T-cell (primary cell): ENCODE measurements around the gene HAND2. TPM values are rescaled to one million over a fixed set of nuclear protein-coding genes. Genes with fewer than 3 reads are reported as not detected.

ENCODE experiments used
- ATAC-seq, 4 experiments: fragments of 200-7000 bp in 3 of 4; fragments of 150-1000 bp in 1 of 4; cut with Tn5 transposase; replicated peaks in 1 of 4; 1 replicate in 3 of 4; 2 replicates in 1 of 4; pipeline ENCODE4 v1.10.0; 2021; ENCODE audit warnings: moderate library complexity in 3 of 4, mild to moderate bottlenecking in 2 of 4, moderate number of reproducible peaks in 1 of 4
- CTCF ChIA-PET, 2 donors: fragments of 300-600 bp; sonication (Branson Sonifier 250); formaldehyde crosslinking; loops; one replicate each; lab custom pipeline; 2022; ENCODE audit warnings: antibody characterized with exemption in 2 of 2; lab: Charles Lee
- POLR2A ChIA-PET, 2 donors: fragments of 300-600 bp; sonication (Branson Sonifier 250); formaldehyde crosslinking; loops; one replicate each; lab custom pipeline; 2022; ENCODE audit warnings: antibody characterized with exemption in 2 of 2; lab: Charles Lee
- DNase-seq, 35 experiments: peaks; one replicate each; pipeline versions ENCODE4 v3.0.0 to v3.0.0-alpha.2; 2013 to 2023
- H3K27ac ChIP-seq: one replicate; pipeline ENCODE4 v1.5.1; 2013; ENCODE audit warnings: low read length
- H3K27me3 ChIP-seq, 2 experiments: replicated peaks in 1 of 2; 1 replicate in 1 of 2; 2 replicates in 1 of 2; pipeline versions ENCODE4 v1.6.1 to v1.7.0; 2013; ENCODE audit warnings: low read length in 1 of 2, mixed read lengths in 1 of 2; ENCODE audit not compliant: control insufficient read depth in 2 of 2, insufficient read depth in 2 of 2; ENCODE audit errors: extremely low read depth in 1 of 2
- H3K36me3 ChIP-seq, 2 donors: 1 replicate in 1 of 2; 2 replicates in 1 of 2; pipeline versions ENCODE4 v1.6.1 to v1.7.0; 2013; ENCODE audit warnings: low read length in 1 of 2; ENCODE audit not compliant: control insufficient read depth in 2 of 2, insufficient read depth in 1 of 2; ENCODE audit errors: extremely low read depth in 1 of 2
- H3K4me1 ChIP-seq, 2 experiments: 1 replicate in 1 of 2; 2 replicates in 1 of 2; pipeline versions ENCODE4 v1.6.1 to v1.7.0; 2013; ENCODE audit warnings: low read length in 2 of 2, mixed read lengths in 1 of 2; ENCODE audit not compliant: insufficient read depth in 2 of 2, control insufficient read depth in 1 of 2; ENCODE audit errors: extremely low read depth in 1 of 2
- H3K4me3 ChIP-seq, 2 donors: 1 replicate in 1 of 2; 2 replicates in 1 of 2; pipeline versions ENCODE4 v1.5.1 to v1.7.0; 2013; ENCODE audit warnings: mild to moderate bottlenecking in 2 of 2, low read length in 1 of 2, moderate library complexity in 1 of 2; ENCODE audit not compliant: control insufficient read depth in 1 of 2; ENCODE audit errors: extremely low read depth in 1 of 2
- H3K9me3 ChIP-seq: 2 replicates; pipeline ENCODE4 v1.7.0; 2013
- H3K27ac Mint-ChIP-seq, 2 donors: one replicate each; pipeline ENCODE4 v1.8.0; 2020 to 2021; ENCODE audit warnings: mild to moderate bottlenecking in 2 of 2, mixed read lengths in 2 of 2
- H3K27me3 Mint-ChIP-seq, 2 donors: one replicate each; pipeline ENCODE4 v1.8.0; 2021 to 2022; ENCODE audit warnings: mixed read lengths in 2 of 2
- H3K36me3 Mint-ChIP-seq: one replicate; pipeline ENCODE4 v1.8.0; 2021; ENCODE audit warnings: mixed read lengths
- H3K4me1 Mint-ChIP-seq, 3 donors: one replicate each; pipeline ENCODE4 v1.8.0; 2020 to 2022; ENCODE audit warnings: mixed read lengths in 3 of 3, mild to moderate bottlenecking in 1 of 3
- H3K4me3 Mint-ChIP-seq, 3 donors: one replicate each; pipeline ENCODE4 v1.8.0; 2020 to 2022; ENCODE audit warnings: mild to moderate bottlenecking in 3 of 3, mixed read lengths in 3 of 3, moderate library complexity in 3 of 3
- H3K9me3 Mint-ChIP-seq, 3 donors: one replicate each; pipeline ENCODE4 v1.8.0; 2020 to 2022; ENCODE audit warnings: mixed read lengths in 3 of 3
- WGBS: methylation state at CpG from one replicate; pipeline ENCODE4 v1.1.5; 2013; ENCODE audit warnings: missing lambda C conversion rate; ENCODE audit not compliant: insufficient coverage; 5-methylcytosine and 5-hydroxymethylcytosine counted together
- total RNA-seq, 35 experiments: library from RNA in 6 of 35; stranded (reverse) in 6 of 35; fragments of 120-200 nt in 1 of 35; gene quantifications; one replicate each; pipeline versions ENCODE4 v1.2.1 to v1.2.4 and lab custom pipeline; 2013 to 2026

HAND2 gene
- total RNA-seq, 5 donors from 2014 or later (not counting 1 experiment from before 2014, with no cell fraction given): not detected

GRCh38 chr4:173534434-173534833 lies 4.4 kb upstream of the HAND2 start:
- Mint-ChIP-seq H3K27me3 (peaks cover 92 to 94% of the 10 kb centered on the region in 2 donors), H3K36me3 (no peaks in the 10 kb centered on the region), H3K9me3 (peaks cover 4 to 12% (median 6%) of the 10 kb centered on the region in 3 donors), H3K27ac (no peak overlapping the region), H3K4me3 (no peak overlapping the region), H3K4me1 (peaks cover 25 to 37% (median 28%) of the 10 kb centered on the region in 3 donors)
- H3K27me3 ChIP-seq: peaks cover 32 to 69% of the 10 kb centered on the region in 2 experiments
- no peak for ATAC-seq
- peaks cover 3% of the 10 kb centered on the region for H3K9me3 ChIP-seq
- H3K36me3 ChIP-seq: no peaks in the 10 kb centered on the region
- WGBS: no CpG with 5 or more reads among the region's 1 CpG
- POLR2A ChIA-PET: no interaction called here
- H3K4me1 ChIP-seq: peaks cover 0 to 39% of the 10 kb centered on the region in 2 experiments
- no peak overlapping the region for H3K27ac ChIP-seq
- CTCF ChIA-PET: no interaction called here
- DNase-seq: no peak
- no peak overlapping the region for H3K4me3 ChIP-seq

- Mint-ChIP-seq H3K4me3 (no peak overlapping the region), H3K27ac (no peak overlapping the region), H3K27me3 (peaks cover 89 to 91% of the 10 kb centered on the region in 2 donors), H3K36me3 (peaks cover 3% of the 10 kb centered on the region), H3K4me1 (peaks cover 23 to 33% (median 26%) of the 10 kb centered on the region in 3 donors), H3K9me3 (peaks cover 4 to 12% (median 6%) of the 10 kb centered on the region in 3 donors)
- 38% methylated on average over 4 of the region's 4 CpGs for WGBS
- Histone ChIP-seq H3K27ac (no peak overlapping the region), H3K4me1 (peaks cover 0 to 34% of the 10 kb centered on the region in 2 experiments), H3K27me3 (peaks cover 35 to 67% of the 10 kb centered on the region in 2 experiments), H3K36me3 (no peaks in the 10 kb centered on the region), H3K4me3 (no peak overlapping the region), H3K9me3 (peaks cover 3% of the 10 kb centered on the region)
- CTCF ChIA-PET: no interaction called here
- DNase-seq: no peak
- ATAC-seq: no peak
- POLR2A ChIA-PET: no interaction called here
These were observed 2.9 kb upstream of the HAND2 start for GRCh38 chr4:173532725-173533511.

DNA sequence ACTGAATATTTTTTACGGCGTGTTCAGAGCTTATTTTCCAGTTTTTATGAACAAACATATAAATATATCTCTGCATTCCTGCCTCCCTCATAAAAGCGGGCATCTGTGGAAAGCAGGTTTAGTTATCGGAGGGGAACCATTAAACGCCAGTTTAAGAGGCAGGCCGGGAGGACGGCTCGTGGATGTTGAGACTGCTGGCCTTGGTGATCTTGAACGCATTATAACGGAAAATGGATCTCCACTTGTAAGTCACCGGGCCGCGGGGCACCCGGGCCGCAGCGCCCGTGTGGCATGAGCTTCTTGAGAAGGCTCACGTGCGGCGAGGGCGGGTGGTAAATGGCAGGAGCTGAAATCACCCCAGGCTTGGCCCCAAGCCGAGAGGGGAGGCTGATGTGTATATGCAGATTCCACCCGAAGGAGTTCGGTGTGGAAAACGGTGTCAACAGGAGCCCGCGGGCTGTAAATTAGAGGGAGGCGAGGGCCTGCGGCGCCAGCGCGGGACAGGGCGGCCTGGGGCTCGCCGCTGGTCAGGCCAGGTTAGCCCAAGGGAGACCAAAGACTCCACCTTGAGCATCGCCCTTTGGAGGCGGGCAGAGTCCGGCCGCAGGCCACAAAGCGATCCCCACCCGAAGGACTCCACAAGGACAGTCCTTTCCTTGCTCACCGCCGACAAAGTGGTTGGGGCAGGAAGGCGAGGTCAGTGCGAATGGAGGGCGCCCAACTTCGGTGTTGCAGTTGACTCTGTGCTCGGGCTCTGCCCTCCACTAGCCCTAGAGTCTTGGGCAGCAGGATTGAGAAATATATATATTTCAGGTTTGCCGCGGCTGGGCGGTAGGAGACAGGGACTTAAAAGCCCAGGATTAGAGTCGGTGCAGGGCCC lies 1.3 kb upstream of the HAND2 start:
- Mint-ChIP-seq H3K27me3 (peaks cover 85 to 91% of the 10 kb centered on the region in 2 donors), H3K9me3 (peaks cover 4 to 12% (median 7%) of the 10 kb centered on the region in 3 donors), H3K4me3 (peak overlapping the region in 1 of 3 donors; percentile 79), H3K27ac (no peak overlapping the region), H3K4me1 (peaks cover 21 to 30% (median 22%) of the 10 kb centered on the region in 3 donors), H3K36me3 (peaks cover 3% of the 10 kb centered on the region)
- ATAC-seq: no peak
- DNase-seq: no peak
- no peaks in the 10 kb centered on the region for H3K9me3 ChIP-seq
- ChIA-PET CTCF (interaction anchor here in 1 of 2 donors (0.7 kb wide), 1 partner anchor 12 kb away, joined by 3 read pairs; no protein-coding TSS in a partner anchor), POLR2A (no interaction called here)
- peak overlapping the region in 1 of 2 donors; percentile 6 for H3K4me3 ChIP-seq
- peaks cover 26 to 68% of the 10 kb centered on the region in 2 experiments for H3K27me3 ChIP-seq
- 18% methylated on average over 37 of the region's 52 CpGs for WGBS
- H3K27ac ChIP-seq: no peak overlapping the region
- H3K4me1 ChIP-seq: peaks cover 0 to 30% of the 10 kb centered on the region in 2 experiments
- no peaks in the 10 kb centered on the region for H3K36me3 ChIP-seq

DNA sequence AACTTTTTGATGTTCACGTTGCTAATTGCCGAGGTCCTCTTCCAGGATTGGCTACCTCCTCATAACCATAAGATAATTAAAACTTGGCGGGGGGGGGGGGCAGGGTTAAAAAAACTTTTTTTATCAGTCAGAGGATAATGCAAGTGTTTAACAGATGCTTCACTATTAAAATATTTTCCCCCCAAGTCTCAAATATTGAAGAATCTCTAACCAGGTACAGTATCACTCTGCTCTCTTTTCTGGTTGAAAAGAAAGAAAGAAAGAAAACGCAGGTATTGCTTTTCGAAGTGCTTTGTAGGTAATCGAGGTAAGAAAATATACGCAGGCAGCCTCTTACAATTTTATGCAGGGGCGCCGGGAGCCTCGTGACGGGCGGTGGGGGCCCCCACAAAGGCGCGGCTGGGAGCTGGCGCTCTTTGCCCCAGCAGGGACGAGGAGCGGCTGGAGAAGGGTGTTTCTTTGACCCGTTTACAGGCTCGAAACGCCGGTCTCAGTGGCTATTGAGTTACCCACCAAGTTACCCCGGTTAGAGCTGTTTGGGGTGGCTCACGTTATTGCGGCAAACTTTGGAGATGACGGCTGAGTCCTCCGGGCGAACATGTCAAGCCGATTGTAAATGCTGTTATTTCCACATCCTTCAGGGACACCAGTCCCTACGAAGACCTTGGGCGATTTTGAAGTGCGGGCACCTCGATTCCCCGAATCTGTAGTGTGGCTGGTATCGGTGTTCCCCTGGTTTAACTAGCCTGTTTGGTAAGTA lies 477 bp upstream of the HAND2 start:
- peak overlapping the region; percentile 31 to 79 (median 32) for H3K4me3 Mint-ChIP-seq
- ChIA-PET CTCF (interaction anchor here (0.6 to 0.7 kb wide), 3 partner anchors 11 to 618 kb away, joined by 3 to 7 read pairs (median 4); no protein-coding TSS in a partner anchor), POLR2A (no interaction called here)
- DNase-seq: no peak
- ATAC-seq: no peak
- peaks cover 84 to 91% of the 10 kb centered on the region in 2 donors for H3K27me3 Mint-ChIP-seq
- H3K27me3 ChIP-seq: peaks cover 27 to 73% of the 10 kb centered on the region in 2 experiments
- H3K27ac ChIP-seq: no peak overlapping the region
- no peaks in the 10 kb centered on the region for H3K36me3 ChIP-seq
- H3K9me3 ChIP-seq: no peaks in the 10 kb centered on the region
- peak overlapping the region in 1 of 2 donors; percentile 57 for H3K27ac Mint-ChIP-seq
- WGBS: 9% methylated on average over 23 of the region's 34 CpGs
- H3K4me3 ChIP-seq: peak overlapping the region in 1 of 2 donors; percentile 54
- peaks cover 4 to 6% (median 4%) of the 10 kb centered on the region in 3 donors for H3K9me3 Mint-ChIP-seq
- H3K4me1 ChIP-seq: peaks cover 0 to 30% of the 10 kb centered on the region in 2 experiments
- peaks cover 3% of the 10 kb centered on the region for H3K36me3 Mint-ChIP-seq
- peaks cover 22 to 34% (median 25%) of the 10 kb centered on the region in 3 donors for H3K4me1 Mint-ChIP-seq

GRCh38 chr4:173528378-173529321 lies 1.4 kb downstream of the HAND2 start:
- H3K4me3 Mint-ChIP-seq: peak overlapping the region; percentile 22 to 60 (median 24)
- ChIA-PET CTCF (interaction anchor here in 1 of 2 donors (0.6 kb wide), 1 partner anchor 792 kb away, joined by 3 read pairs; no protein-coding TSS in a partner anchor), POLR2A (no interaction called here)
- Histone ChIP-seq H3K27ac (no peak overlapping the region), H3K36me3 (no peaks in the 10 kb centered on the region), H3K9me3 (no peaks in the 10 kb centered on the region), H3K27me3 (peaks cover 20 to 89% of the 10 kb centered on the region in 2 experiments), H3K4me1 (peaks cover 0 to 41% of the 10 kb centered on the region in 2 experiments), H3K4me3 (no peak overlapping the region)
- H3K36me3 Mint-ChIP-seq: peaks cover 3% of the 10 kb centered on the region
- no peak for DNase-seq
- 6% methylated on average over 58 of the region's 75 CpGs for WGBS
- H3K27me3 Mint-ChIP-seq: peaks cover 83 to 90% of the 10 kb centered on the region in 2 donors
- H3K27ac Mint-ChIP-seq: peak overlapping the region in 1 of 2 donors; percentile 59
- no peak for ATAC-seq
- peaks cover 0 to 4% (median 4%) of the 10 kb centered on the region in 3 donors for H3K9me3 Mint-ChIP-seq
- peaks cover 25 to 34% (median 26%) of the 10 kb centered on the region in 3 donors for H3K4me1 Mint-ChIP-seq
